Measurements from ENCODE around the gene KSR2. TPM values are rescaled to one million over a fixed set of nuclear protein-coding genes. Genes with fewer than 3 reads are reported as not detected.

The KSR2 gene
- total and polyA plus RNA-seq, 10 of the 15 experiments (the other 5 are each of a cell fraction or from before 2014, with no cell fraction given): under 0.01 to 1.5 (median 0.01) TPM; not detected in 3

DNA sequence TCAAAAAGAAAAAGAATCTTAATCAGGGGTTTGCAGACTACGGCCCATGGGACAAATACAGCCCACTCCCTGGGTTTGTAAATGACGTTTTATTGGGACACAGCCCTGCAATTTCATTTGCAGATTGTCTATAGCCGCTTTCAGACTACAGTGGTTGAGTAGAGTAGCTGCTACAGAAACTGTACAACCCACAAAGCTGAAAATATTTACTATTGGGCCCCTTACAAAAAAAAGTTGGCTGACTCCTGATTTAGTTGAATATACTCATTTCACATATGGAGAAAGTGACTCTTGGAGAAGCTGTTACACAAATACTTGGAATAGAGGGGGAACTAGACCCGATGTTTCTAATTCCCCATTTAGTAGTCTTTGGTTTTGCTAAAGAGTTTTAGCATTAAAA is 444.8 kb downstream of the KSR2 start (continued):
- TF ChIP-seq, protein P1, sequence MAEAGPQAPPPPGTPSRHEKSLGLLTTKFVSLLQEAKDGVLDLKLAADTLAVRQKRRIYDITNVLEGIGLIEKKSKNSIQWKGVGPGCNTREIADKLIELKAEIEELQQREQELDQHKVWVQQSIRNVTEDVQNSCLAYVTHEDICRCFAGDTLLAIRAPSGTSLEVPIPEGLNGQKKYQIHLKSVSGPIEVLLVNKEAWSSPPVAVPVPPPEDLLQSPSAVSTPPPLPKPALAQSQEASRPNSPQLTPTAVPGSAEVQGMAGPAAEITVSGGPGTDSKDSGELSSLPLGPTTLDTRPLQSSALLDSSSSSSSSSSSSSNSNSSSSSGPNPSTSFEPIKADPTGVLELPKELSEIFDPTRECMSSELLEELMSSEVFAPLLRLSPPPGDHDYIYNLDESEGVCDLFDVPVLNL (IDR thresholded peaks at IDR 0.05; ENCODE audit: low read depth, low read length): no peak

DNA sequence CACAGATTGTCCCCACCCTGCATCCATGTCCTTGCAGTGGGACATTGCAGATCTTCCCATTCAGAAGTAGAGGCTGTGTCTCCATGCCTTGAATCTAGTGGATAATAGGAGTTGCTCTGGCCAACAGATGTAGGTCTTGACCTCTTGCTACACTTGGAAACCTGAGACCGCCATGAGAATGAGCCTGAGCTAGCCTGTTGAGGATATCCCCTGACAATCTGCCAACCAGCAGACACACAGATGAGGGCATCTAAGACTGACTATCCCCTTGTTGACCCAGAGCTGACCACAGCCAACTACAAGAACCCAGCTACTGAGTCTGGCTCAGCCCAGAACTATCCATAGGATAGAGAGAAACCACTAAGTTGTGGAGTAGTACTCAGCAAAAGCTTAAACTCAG is 446.2 kb downstream of the KSR2 start:
- Histone ChIP-seq H3K36me3 (ENCODE audit: control insufficient read depth in 2 of 2, insufficient read depth in 2 of 2, low read length in 1 of 2) (no peaks in the 10 kb centered on the region), H4K20me1 (ENCODE audit: control insufficient read depth, insufficient read depth) (no peaks in the 10 kb centered on the region), H3K27me3 (replicated peaks in 1 of 2; ENCODE audit: control insufficient read depth in 2 of 2, insufficient read depth in 2 of 2, low read length in 1 of 2) (peaks cover 0 to 3% of the 10 kb centered on the region in 2 experiments; a peak in 1 of 4 replicates), H3K9ac (ENCODE audit: control insufficient read depth, insufficient read depth, low read length) (no peak overlapping the region), H3K4me1 (ENCODE audit: control insufficient read depth, insufficient read depth, low read length) (no peaks in the 10 kb centered on the region), H3K4me3 (no peak overlapping the region), H3K9me3 (replicated peaks; ENCODE audit: control insufficient read depth, insufficient read depth, low read length) (no peaks in the 10 kb centered on the region), H3K27ac (ENCODE audit: control insufficient read depth, insufficient read depth) (no peak overlapping the region), H3K79me2 (ENCODE audit: control insufficient read depth, insufficient read depth, low read length) (no peaks in the 10 kb centered on the region), H3K4me2 (ENCODE audit: control insufficient read depth, insufficient read depth) (no peak overlapping the region), H2AFZ (ENCODE audit: control insufficient read depth, low read depth, low read length) (no peak overlapping the region)
- TF ChIP-seq STAT1 (conservative IDR thresholded peaks at IDR 0.05): no peak
- no peak for TF ChIP-seq HDAC2 (IDR thresholded peaks at IDR 0.05)
- TF ChIP-seq ZNF217 (IDR thresholded peaks at IDR 0.05): no peak
- TF ChIP-seq, protein P2, sequence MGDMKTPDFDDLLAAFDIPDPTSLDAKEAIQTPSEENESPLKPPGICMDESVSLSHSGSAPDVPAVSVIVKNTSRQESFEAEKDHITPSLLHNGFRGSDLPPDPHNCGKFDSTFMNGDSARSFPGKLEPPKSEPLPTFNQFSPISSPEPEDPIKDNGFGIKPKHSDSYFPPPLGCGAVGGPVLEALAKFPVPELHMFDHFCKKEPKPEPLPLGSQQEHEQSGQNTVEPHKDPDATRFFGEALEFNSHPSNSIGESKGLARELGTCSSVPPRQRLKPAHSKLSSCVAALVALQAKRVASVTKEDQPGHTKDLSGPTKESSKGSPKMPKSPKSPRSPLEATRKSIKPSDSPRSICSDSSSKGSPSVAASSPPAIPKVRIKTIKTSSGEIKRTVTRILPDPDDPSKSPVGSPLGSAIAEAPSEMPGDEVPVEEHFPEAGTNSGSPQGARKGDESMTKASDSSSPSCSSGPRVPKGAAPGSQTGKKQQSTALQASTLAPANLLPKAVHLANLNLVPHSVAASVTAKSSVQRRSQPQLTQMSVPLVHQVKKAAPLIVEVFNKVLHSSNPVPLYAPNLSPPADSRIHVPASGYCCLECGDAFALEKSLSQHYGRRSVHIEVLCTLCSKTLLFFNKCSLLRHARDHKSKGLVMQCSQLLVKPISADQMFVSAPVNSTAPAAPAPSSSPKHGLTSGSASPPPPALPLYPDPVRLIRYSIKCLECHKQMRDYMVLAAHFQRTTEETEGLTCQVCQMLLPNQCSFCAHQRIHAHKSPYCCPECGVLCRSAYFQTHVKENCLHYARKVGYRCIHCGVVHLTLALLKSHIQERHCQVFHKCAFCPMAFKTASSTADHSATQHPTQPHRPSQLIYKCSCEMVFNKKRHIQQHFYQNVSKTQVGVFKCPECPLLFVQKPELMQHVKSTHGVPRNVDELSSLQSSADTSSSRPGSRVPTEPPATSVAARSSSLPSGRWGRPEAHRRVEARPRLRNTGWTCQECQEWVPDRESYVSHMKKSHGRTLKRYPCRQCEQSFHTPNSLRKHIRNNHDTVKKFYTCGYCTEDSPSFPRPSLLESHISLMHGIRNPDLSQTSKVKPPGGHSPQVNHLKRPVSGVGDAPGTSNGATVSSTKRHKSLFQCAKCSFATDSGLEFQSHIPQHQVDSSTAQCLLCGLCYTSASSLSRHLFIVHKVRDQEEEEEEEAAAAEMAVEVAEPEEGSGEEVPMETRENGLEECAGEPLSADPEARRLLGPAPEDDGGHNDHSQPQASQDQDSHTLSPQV (IDR thresholded peaks at IDR 0.05): no peak
- TF ChIP-seq HDGF (IDR thresholded peaks at IDR 0.05): no peak
- TF ChIP-seq, protein P3, sequence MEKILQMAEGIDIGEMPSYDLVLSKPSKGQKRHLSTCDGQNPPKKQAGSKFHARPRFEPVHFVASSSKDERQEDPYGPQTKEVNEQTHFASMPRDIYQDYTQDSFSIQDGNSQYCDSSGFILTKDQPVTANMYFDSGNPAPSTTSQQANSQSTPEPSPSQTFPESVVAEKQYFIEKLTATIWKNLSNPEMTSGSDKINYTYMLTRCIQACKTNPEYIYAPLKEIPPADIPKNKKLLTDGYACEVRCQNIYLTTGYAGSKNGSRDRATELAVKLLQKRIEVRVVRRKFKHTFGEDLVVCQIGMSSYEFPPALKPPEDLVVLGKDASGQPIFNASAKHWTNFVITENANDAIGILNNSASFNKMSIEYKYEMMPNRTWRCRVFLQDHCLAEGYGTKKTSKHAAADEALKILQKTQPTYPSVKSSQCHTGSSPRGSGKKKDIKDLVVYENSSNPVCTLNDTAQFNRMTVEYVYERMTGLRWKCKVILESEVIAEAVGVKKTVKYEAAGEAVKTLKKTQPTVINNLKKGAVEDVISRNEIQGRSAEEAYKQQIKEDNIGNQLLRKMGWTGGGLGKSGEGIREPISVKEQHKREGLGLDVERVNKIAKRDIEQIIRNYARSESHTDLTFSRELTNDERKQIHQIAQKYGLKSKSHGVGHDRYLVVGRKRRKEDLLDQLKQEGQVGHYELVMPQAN (conservative IDR thresholded peaks at IDR 0.05): no peak
- no peak for TF ChIP-seq SMAD1 (IDR thresholded peaks at IDR 0.05; ENCODE audit: low read depth, partially characterized antibody)
- TF ChIP-seq KLF5 (IDR thresholded peaks at IDR 0.05; ENCODE audit: partially characterized antibody): no peak
- TF ChIP-seq, protein P4, sequence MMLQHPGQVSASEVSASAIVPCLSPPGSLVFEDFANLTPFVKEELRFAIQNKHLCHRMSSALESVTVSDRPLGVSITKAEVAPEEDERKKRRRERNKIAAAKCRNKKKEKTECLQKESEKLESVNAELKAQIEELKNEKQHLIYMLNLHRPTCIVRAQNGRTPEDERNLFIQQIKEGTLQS (IDR thresholded peaks at IDR 0.05; ENCODE audit: borderline replicate concordance, extremely low read depth, low read depth, low read length): no peak
- no peak for TF ChIP-seq KAT2A (conservative IDR thresholded peaks at IDR 0.05; ENCODE audit: control insufficient read depth, low read depth, low read length)
- intact Hi-C loops (cut with micrococcal nuclease; ENCODE audit: unreplicated experiment): no loop called here
- 0% methylated on average over 1 of the region's 1 CpG for WGBS (ENCODE audit: insufficient coverage, insufficient replicate concordance, low lambda C conversion rate, missing lambda C conversion rate)
- BruUV-seq (replicated peaks): no TSS peak
- no peak for ATAC-seq
- POLR2A ChIA-PET: no interaction called here
- RAD21 ChIA-PET (ENCODE audit: unreplicated experiment): no interaction called here
- DNase-seq (ENCODE audit: low read depth, low spot score): no peak
- FAIRE-seq: no peak
- in situ Hi-C loops (cut with MboI): no loop called here
- SMC1A ChIA-PET (ENCODE audit: uncharacterized antibody, unreplicated experiment): interaction anchor here (1.1 kb wide), 1 partner anchor 34 kb away, joined by 3 read pairs; no protein-coding TSS in a partner anchor
- CTCF ChIA-PET: interaction anchor here (1.0 kb wide), 1 partner anchor 66 kb away, joined by 3 read pairs; no protein-coding TSS in a partner anchor

Data from GM12878 (cell line).